ENCODE measurements around the gene ITGA8.

The ITGA8 gene

DNA sequence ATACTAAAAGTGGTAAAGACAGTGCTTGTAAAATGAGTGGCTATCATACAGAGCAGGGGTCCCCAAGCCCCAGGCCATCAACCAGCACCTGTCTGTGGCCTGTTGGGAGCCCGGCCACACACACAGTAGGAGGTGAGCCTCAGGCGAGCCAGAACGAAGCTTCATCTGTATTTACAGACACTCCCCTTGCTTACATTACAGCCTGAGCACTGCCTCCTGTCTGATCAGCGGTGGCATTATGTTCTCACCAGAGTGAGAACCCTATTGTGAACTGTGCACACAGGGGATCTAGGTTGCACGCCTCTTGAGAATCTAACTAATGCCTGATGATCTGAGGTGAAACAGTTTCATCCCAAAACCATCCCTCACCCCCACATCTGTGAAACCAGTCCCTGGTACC is 58.7 kb downstream of the ITGA8 start:
- H2AFZ ChIP-seq (ENCODE audit: low read depth, low read length), result no peak overlapping the region
- H3K9ac ChIP-seq (ENCODE audit: low read length), result no peak overlapping the region
- no peaks in the 10 kb centered on the region for H3K36me3 ChIP-seq (replicated peaks; ENCODE audit: low read depth, low read length)

DNA sequence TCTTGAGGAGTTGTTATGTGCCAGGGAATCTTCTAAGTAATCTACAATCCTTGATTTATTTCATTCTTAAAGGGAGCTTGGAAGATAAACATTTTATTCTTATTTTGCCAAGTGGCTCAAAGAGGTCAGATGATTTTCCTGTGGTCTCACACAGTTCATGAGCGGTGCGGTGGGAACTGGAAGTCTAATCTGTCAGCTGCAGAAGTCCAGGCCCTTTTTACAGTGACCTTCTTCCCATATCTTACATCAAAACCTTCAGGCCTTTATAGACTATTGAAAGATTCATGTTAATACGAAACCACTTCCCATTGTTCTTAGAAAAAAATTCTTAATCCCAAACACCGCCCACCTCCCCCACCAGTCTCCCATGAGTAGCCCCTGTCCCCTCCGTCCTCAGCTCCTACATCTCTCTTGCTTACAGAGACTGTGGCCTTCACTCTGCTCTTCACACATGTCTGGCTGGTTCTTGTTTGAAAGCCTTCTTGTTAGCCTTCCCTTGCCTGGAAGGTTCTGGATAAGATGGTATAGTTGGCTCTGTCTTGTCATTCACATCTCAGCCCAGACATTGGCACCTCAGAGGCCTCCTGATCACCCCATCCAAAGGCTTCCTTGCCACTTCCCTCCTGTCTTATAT is 61.5 kb downstream of the ITGA8 start:
- TF ChIP-seq, protein P1, sequence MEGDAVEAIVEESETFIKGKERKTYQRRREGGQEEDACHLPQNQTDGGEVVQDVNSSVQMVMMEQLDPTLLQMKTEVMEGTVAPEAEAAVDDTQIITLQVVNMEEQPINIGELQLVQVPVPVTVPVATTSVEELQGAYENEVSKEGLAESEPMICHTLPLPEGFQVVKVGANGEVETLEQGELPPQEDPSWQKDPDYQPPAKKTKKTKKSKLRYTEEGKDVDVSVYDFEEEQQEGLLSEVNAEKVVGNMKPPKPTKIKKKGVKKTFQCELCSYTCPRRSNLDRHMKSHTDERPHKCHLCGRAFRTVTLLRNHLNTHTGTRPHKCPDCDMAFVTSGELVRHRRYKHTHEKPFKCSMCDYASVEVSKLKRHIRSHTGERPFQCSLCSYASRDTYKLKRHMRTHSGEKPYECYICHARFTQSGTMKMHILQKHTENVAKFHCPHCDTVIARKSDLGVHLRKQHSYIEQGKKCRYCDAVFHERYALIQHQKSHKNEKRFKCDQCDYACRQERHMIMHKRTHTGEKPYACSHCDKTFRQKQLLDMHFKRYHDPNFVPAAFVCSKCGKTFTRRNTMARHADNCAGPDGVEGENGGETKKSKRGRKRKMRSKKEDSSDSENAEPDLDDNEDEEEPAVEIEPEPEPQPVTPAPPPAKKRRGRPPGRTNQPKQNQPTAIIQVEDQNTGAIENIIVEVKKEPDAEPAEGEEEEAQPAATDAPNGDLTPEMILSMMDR (IDR thresholded peaks at IDR 0.05; ENCODE audit: low read depth, low read length), result no peak
- no peak for TF ChIP-seq EZH2phosphoT487 (IDR thresholded peaks at IDR 0.05; ENCODE audit: low read depth)
- Histone ChIP-seq H3K4me1 (ENCODE audit: low read length) (no peaks in the 10 kb centered on the region), H2AFZ (ENCODE audit: low read depth, low read length) (no peak overlapping the region), H3K4me2 (ENCODE audit: low read length) (no peak overlapping the region), H3K79me2 (ENCODE audit: low read length) (no peaks in the 10 kb centered on the region), H4K20me1 (ENCODE audit: insufficient read depth, low read length) (no peaks in the 10 kb centered on the region), H3K27ac (ENCODE audit: low read length) (no peak overlapping the region), H3K4me3 (ENCODE audit: low read length) (no peak overlapping the region), H3K36me3 (replicated peaks; ENCODE audit: low read depth, low read length) (no peaks in the 10 kb centered on the region), H3K9me3 (ENCODE audit: insufficient read depth, low read length) (no peaks in the 10 kb centered on the region), H3K9ac (ENCODE audit: low read length) (no peak overlapping the region), H3K27me3 (ENCODE audit: low read depth, low read length) (no peaks in the 10 kb centered on the region)

More for the DNA sequence above, 58.7 kb downstream of the ITGA8 start:
- H3K27ac ChIP-seq (ENCODE audit: low read length), result no peak overlapping the region
- no peak for TF ChIP-seq EZH2phosphoT487 (IDR thresholded peaks at IDR 0.05; ENCODE audit: low read depth)
- TF ChIP-seq, protein P1 (IDR thresholded peaks at IDR 0.05; ENCODE audit: low read depth, low read length), result no peak
- no peak overlapping the region for H3K4me3 ChIP-seq (ENCODE audit: low read length)
- H3K9me3 ChIP-seq (ENCODE audit: insufficient read depth, low read length), result no peaks in the 10 kb centered on the region
- H3K4me2 ChIP-seq (ENCODE audit: low read length), result no peak overlapping the region
- no peaks in the 10 kb centered on the region for H3K4me1 ChIP-seq (ENCODE audit: low read length)
- no peaks in the 10 kb centered on the region for H3K79me2 ChIP-seq (ENCODE audit: low read length)
- no peaks in the 10 kb centered on the region for H4K20me1 ChIP-seq (ENCODE audit: insufficient read depth, low read length)
- H3K27me3 ChIP-seq (ENCODE audit: low read depth, low read length), result no peaks in the 10 kb centered on the region

DNA sequence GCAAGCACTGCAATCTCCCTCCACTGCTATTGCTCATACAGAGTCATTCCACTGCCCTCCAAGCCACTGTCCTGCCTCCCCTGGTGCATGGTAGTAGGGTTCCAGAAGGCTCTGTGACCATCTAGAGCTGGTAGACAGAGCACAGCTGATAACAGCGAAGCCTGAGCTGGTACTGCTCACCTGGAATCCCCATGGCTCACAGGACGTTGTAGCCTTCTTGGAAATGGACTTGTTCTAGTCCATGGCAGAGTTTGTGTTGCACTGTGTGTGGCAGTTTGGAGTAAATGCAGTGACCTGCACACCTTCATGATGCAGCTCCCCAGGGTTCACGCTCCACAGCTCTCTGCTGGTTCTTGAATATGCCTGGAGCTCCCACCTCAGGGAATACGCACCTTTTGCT is 67.0 kb downstream of the ITGA8 start:
- no peaks in the 10 kb centered on the region for H3K9me3 ChIP-seq (ENCODE audit: insufficient read depth, low read length)
- H3K9ac ChIP-seq (ENCODE audit: low read length), result no peak overlapping the region
- H3K4me1 ChIP-seq (ENCODE audit: low read length), result no peaks in the 10 kb centered on the region
- no peaks in the 10 kb centered on the region for H3K27me3 ChIP-seq (ENCODE audit: low read depth, low read length)
- H3K4me2 ChIP-seq (ENCODE audit: low read length), result no peak overlapping the region
- H3K79me2 ChIP-seq (ENCODE audit: low read length), result no peaks in the 10 kb centered on the region
- no peak overlapping the region for H2AFZ ChIP-seq (ENCODE audit: low read depth, low read length)
- no peak overlapping the region for H3K4me3 ChIP-seq (ENCODE audit: low read length)
- TF ChIP-seq, protein P1 (IDR thresholded peaks at IDR 0.05; ENCODE audit: low read depth, low read length), result no peak
- TF ChIP-seq EZH2phosphoT487 (IDR thresholded peaks at IDR 0.05; ENCODE audit: low read depth), result no peak
- H4K20me1 ChIP-seq (ENCODE audit: insufficient read depth, low read length), result no peaks in the 10 kb centered on the region
- no peak overlapping the region for H3K27ac ChIP-seq (ENCODE audit: low read length)
- H3K36me3 ChIP-seq (replicated peaks; ENCODE audit: low read depth, low read length), result no peaks in the 10 kb centered on the region

DNA sequence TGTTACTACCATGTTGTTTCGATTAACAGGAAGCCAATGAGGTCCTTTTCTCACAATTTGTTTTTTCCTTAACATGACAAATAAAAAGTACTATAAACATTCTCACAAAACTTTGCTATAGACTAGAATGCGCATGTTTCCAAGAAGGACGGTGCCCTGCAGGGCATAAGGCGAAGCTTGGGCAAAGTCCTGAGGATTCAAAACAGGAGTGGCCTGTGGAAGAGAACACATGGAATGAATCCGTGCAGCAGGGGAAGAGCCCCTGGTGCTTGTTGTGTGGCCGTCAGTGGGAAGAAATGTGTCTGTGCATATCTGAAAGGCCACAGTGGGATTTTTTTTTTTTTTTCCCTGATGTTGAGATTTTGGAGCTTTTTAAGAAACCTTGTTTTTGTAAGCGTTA is 67.6 kb downstream of the ITGA8 start:
- Histone ChIP-seq H3K79me2 (ENCODE audit: low read length) (no peaks in the 10 kb centered on the region), H4K20me1 (ENCODE audit: insufficient read depth, low read length) (no peaks in the 10 kb centered on the region), H3K9me3 (ENCODE audit: insufficient read depth, low read length) (no peaks in the 10 kb centered on the region), H3K27me3 (ENCODE audit: low read depth, low read length) (no peaks in the 10 kb centered on the region), H3K27ac (ENCODE audit: low read length) (no peak overlapping the region), H3K4me2 (ENCODE audit: low read length) (no peak overlapping the region), H3K4me1 (ENCODE audit: low read length) (no peaks in the 10 kb centered on the region), H3K4me3 (ENCODE audit: low read length) (no peak overlapping the region), H2AFZ (ENCODE audit: low read depth, low read length) (no peak overlapping the region), H3K36me3 (replicated peaks; ENCODE audit: low read depth, low read length) (no peaks in the 10 kb centered on the region), H3K9ac (ENCODE audit: low read length) (no peak overlapping the region)
- TF ChIP-seq EZH2phosphoT487 (IDR thresholded peaks at IDR 0.05; ENCODE audit: low read depth), result no peak
- TF ChIP-seq, protein P1 (IDR thresholded peaks at IDR 0.05; ENCODE audit: low read depth, low read length), result no peak
